ENCODE results near the gene ZRANB1. TPM values are rescaled to one million over a fixed set of nuclear protein-coding genes. Genes with fewer than 3 reads are reported as not detected.

The ZRANB1 gene
- total and polyA plus RNA-seq, 2 experiments from 2014 or later = 4.2 to 26.7 TPM

- Histone ChIP-seq H3K27ac (ENCODE audit: low read depth) (no peak overlapping the region), H3K4me1 (ENCODE audit: insufficient read depth) (peaks cover 29% of the 10 kb centered on the region), H3F3A (replicated peaks; ENCODE audit: low read depth) (no peaks in the 10 kb centered on the region), H3K36me3 (ENCODE audit: insufficient read depth) (no peaks in the 10 kb centered on the region), H2AFZ (no peak overlapping the region), H3K9me2 (ENCODE audit: insufficient read depth) (no peaks in the 10 kb centered on the region), H4K20me1 (replicated peaks; ENCODE audit: insufficient read depth) (peaks cover 27% of the 10 kb centered on the region; the same call in 1 of the 2 replicates), H3K27me3 (ENCODE audit: insufficient read depth) (no peaks in the 10 kb centered on the region), H3K4me3 (no peak overlapping the region), H3K4me2 (no peak overlapping the region), H3K79me2 (replicated peaks; ENCODE audit: insufficient read depth) (peaks cover 100% of the 10 kb centered on the region)
- TF ChIP-seq EZH2phosphoT487 (IDR thresholded peaks at IDR 0.05; ENCODE audit: unreplicated experiment) (no peak), ZNF331 (CRISPR knock-in tag; IDR thresholded peaks at IDR 0.05; ENCODE audit: low read depth) (no peak), CREB1 (CRISPR knock-in tag; IDR thresholded peaks at IDR 0.05; ENCODE audit: low read depth) (no peak), ETS1 (IDR thresholded peaks at IDR 0.05) (no peak), REST (IDR thresholded peaks at IDR 0.05; ENCODE audit: unreplicated experiment) (no peak)
- H3K27me3 Mint-ChIP-seq (ENCODE audit: insufficient read depth, low read depth, poor library complexity) = peaks cover 2% of the 10 kb centered on the region
- no peaks in the 10 kb centered on the region for H3K9me3 Mint-ChIP-seq
- no peaks in the 10 kb centered on the region for H3K36me3 Mint-ChIP-seq (ENCODE audit: low read depth)
- ATAC-seq (no peak), DNase-seq (ENCODE audit: low spot score) (no peak)
- H3K4me1 Mint-ChIP-seq = peaks cover 31% of the 10 kb centered on the region
- H3K4me3 Mint-ChIP-seq = no peak overlapping the region
- H3K27ac Mint-ChIP-seq = no peak overlapping the region
These were observed 2.6 kb upstream of the ZRANB1 start for GRCh38 chr10:124939290-124939689.

- H3K4me2 ChIP-seq = peak overlapping the region; percentile 29; the same call in 1 of the 2 replicates
- no peak overlapping the region for H3K4me3 Mint-ChIP-seq
- H3K27ac ChIP-seq (ENCODE audit: low read depth) = 0 out of 2 replicates have a peak overlapping the region, but pooled peaks have one; percentile 17
- no peaks in the 10 kb centered on the region for H3K36me3 Mint-ChIP-seq (ENCODE audit: low read depth)
- no peak overlapping the region for H2AFZ ChIP-seq
- H3K27me3 ChIP-seq (ENCODE audit: insufficient read depth) = no peaks in the 10 kb centered on the region
- DNase-seq (ENCODE audit: low spot score) = no peak
- peak overlapping the region; percentile 79 for H3K27ac Mint-ChIP-seq
- H3K4me3 ChIP-seq = no peak overlapping the region
- H3K79me2 ChIP-seq (replicated peaks; ENCODE audit: insufficient read depth) = peaks cover 98% of the 10 kb centered on the region
- H3K27me3 Mint-ChIP-seq (ENCODE audit: insufficient read depth, low read depth, poor library complexity) = peaks cover 2% of the 10 kb centered on the region
- H4K20me1 ChIP-seq (replicated peaks; ENCODE audit: insufficient read depth) = peaks cover 11% of the 10 kb centered on the region; the same call in 1 of the 2 replicates
- no peaks in the 10 kb centered on the region for H3K9me2 ChIP-seq (ENCODE audit: insufficient read depth)
- peaks cover 55% of the 10 kb centered on the region for H3K4me1 ChIP-seq (ENCODE audit: insufficient read depth)
- H3K4me1 Mint-ChIP-seq = peaks cover 40% of the 10 kb centered on the region
- H3K9me3 Mint-ChIP-seq = no peaks in the 10 kb centered on the region
- H3K36me3 ChIP-seq (ENCODE audit: insufficient read depth) = no peaks in the 10 kb centered on the region
- TF ChIP-seq ZNF462 (CRISPR knock-in tag; IDR thresholded peaks at IDR 0.05) (no peak), POLR2AphosphoS5 (IDR thresholded peaks at IDR 0.05; ENCODE audit: low read depth) (no peak), ZNF331 (CRISPR knock-in tag; IDR thresholded peaks at IDR 0.05; ENCODE audit: low read depth) (no peak), ETS1 (IDR thresholded peaks at IDR 0.05) (no peak)
- no peaks in the 10 kb centered on the region for H3F3A ChIP-seq (replicated peaks; ENCODE audit: low read depth)
- no peak for ATAC-seq
These were observed 620 bp downstream of the ZRANB1 start for GRCh38 chr10:124942317-124943169.
